Uterus (tissue), 2 donors: ENCODE measurements around the gene ATP4B.

Experiments
- POLR2A ChIP-seq, 2 donors: fragments of 450-650 bp; IDR thresholded peaks; one replicate each; pipeline ENCODE4 v1.6.1; 2016; ENCODE audit warnings: antibody characterized with exemption in 2 of 2, mild to moderate bottlenecking in 1 of 2, moderate library complexity in 1 of 2
- TF ChIP-seq, protein P1 (sequence below), 4 experiments: fragments of 200-600 bp in 2 of 4; fragments of 450-650 bp in 2 of 4; sonication (generic) in 2 of 4; IDR thresholded peaks; one replicate each; pipeline ENCODE4 v1.5.1; 2016 to 2019; ENCODE audit warnings: antibody characterized with exemption in 4 of 4, mild to moderate bottlenecking in 2 of 4, moderate library complexity in 1 of 4

GRCh38 chr13:113602291-113602988 lies 55.6 kb downstream of the ATP4B start:
- TF ChIP-seq, protein P1, sequence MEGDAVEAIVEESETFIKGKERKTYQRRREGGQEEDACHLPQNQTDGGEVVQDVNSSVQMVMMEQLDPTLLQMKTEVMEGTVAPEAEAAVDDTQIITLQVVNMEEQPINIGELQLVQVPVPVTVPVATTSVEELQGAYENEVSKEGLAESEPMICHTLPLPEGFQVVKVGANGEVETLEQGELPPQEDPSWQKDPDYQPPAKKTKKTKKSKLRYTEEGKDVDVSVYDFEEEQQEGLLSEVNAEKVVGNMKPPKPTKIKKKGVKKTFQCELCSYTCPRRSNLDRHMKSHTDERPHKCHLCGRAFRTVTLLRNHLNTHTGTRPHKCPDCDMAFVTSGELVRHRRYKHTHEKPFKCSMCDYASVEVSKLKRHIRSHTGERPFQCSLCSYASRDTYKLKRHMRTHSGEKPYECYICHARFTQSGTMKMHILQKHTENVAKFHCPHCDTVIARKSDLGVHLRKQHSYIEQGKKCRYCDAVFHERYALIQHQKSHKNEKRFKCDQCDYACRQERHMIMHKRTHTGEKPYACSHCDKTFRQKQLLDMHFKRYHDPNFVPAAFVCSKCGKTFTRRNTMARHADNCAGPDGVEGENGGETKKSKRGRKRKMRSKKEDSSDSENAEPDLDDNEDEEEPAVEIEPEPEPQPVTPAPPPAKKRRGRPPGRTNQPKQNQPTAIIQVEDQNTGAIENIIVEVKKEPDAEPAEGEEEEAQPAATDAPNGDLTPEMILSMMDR (IDR thresholded peaks at IDR 0.05), result no peak
- TF ChIP-seq POLR2A (IDR thresholded peaks at IDR 0.05), result no peak
